NB4 (cell line): Measurements from ENCODE around the gene OAT.

Experiments
- MYC ChIP-seq: IDR thresholded peaks from 2 replicates; pipeline ENCODE4 v1.6.1; 2011; ENCODE audit warnings: low read depth, low read length
- POLR2A ChIP-seq: IDR thresholded peaks from 2 replicates; pipeline ENCODE4 v1.6.1; 2011; ENCODE audit warnings: mild to moderate bottlenecking; ENCODE audit not compliant: insufficient read length; ENCODE audit errors: extremely low read depth
- TF ChIP-seq, protein P1 (sequence below): IDR thresholded peaks from one replicate; pipeline ENCODE4 v1.5.1; 2012; ENCODE audit warnings: low read depth, low read length
- TF ChIP-seq, protein P2 (sequence below): IDR thresholded peaks from 2 replicates; pipeline ENCODE4 v1.6.1; 2011; ENCODE audit warnings: low read depth, low read length

DNA sequence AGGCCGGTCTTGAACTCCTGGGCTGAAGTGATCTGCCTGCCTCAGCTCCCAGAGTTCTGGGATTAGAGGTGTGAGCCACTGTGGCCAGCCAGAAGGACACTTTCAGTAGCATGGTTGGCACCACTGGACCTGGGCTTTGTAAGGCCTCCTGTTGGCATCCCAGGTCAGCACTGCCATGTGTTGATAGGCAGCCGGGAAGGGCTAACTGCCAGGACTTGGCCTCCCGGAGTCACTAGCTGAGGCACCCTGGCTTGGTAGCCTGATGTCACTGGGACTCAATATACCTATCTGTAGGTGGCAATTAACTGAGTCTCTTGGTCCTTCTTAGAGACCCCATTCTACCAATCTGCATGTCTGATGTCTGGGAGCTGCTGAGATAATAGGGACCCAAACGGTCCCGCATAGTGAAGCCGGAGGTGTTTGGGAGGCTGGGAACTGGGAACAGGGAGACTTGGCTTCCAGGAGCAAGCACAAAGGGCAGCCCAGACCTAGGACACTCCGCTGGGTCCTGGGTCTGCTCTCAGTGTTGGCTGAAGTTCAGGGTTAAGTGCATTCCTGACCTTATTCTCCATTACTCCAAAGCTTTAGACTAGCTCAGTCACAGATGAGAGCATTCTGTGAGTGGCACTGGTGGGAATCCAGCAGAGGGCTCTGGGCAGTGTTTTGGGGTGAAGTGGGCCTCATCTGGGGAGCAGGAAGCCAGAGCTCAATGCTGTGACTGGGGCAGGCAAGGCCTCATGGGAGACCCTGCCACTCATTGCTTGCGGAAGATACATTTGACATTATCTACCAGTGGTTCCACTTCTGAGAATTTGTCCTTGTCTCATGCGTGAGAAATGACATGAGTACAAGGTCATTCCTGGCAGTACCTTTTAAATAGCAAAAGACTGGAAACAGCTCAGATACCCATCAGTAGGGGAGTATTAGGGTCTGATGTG is 45.6 kb upstream of the OAT start:
- TF ChIP-seq, protein P1, sequence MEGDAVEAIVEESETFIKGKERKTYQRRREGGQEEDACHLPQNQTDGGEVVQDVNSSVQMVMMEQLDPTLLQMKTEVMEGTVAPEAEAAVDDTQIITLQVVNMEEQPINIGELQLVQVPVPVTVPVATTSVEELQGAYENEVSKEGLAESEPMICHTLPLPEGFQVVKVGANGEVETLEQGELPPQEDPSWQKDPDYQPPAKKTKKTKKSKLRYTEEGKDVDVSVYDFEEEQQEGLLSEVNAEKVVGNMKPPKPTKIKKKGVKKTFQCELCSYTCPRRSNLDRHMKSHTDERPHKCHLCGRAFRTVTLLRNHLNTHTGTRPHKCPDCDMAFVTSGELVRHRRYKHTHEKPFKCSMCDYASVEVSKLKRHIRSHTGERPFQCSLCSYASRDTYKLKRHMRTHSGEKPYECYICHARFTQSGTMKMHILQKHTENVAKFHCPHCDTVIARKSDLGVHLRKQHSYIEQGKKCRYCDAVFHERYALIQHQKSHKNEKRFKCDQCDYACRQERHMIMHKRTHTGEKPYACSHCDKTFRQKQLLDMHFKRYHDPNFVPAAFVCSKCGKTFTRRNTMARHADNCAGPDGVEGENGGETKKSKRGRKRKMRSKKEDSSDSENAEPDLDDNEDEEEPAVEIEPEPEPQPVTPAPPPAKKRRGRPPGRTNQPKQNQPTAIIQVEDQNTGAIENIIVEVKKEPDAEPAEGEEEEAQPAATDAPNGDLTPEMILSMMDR = no peak
- TF ChIP-seq, protein P2, sequence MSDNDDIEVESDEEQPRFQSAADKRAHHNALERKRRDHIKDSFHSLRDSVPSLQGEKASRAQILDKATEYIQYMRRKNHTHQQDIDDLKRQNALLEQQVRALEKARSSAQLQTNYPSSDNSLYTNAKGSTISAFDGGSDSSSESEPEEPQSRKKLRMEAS = no peak
- TF ChIP-seq MYC (no peak), POLR2A (no peak)
